Measurements from ENCODE around the gene PCDH8. TPM values are rescaled to one million over a fixed set of nuclear protein-coding genes. Genes with fewer than 3 reads are reported as not detected.

The PCDH8 gene
- total RNA-seq, 1 experiment from 2014 or later: 0.92 TPM

DNA sequence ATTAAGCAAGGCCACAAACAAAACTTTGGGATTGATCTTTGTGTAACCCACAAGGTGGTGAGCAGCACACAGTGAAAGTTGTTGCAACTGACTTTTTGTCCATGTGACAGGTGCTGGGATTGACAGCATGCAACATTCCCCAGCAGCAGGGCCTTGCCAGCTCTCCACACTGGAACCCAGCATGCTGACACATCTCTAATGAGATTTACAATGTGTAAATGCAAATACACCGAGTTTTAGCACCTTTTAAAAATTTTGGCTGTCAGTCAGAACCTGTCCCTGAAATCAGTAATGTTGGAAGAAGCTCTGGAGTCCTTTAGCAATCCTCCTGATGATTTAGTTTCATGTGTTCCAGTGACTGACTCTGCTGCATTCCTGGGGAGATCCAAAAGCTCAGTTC lies 16.5 kb upstream of the PCDH8 start (continued):
- TF ChIP-seq ATF2 (CRISPR knock-in tag; IDR thresholded peaks at IDR 0.05; ENCODE audit: borderline replicate concordance, low read depth) (no peak), IRF1 (CRISPR knock-in tag; IDR thresholded peaks at IDR 0.05) (no peak)

GRCh38 chr13:52862358-52863206 lies 14.1 kb upstream of the PCDH8 start:
- H3K27me3 Mint-ChIP-seq (ENCODE audit: low read depth): peaks cover 48% of the 10 kb centered on the region
- DNase-seq (ENCODE audit: low spot score) (peak; percentile 74), ATAC-seq (peak; percentile 85)
- ChIA-PET CTCF (interaction anchor here (0.8 to 5.5 kb wide), 7 partner anchors 9 to 289 kb away, joined by 3 to 70 read pairs (median 7); no protein-coding TSS in a partner anchor), POLR2A (no interaction called here)
- no peaks in the 10 kb centered on the region for H3K36me3 Mint-ChIP-seq
- no peak overlapping the region for H3K27ac Mint-ChIP-seq
- H3K4me3 Mint-ChIP-seq: no peak overlapping the region
- peaks cover 18% of the 10 kb centered on the region for H3K4me1 Mint-ChIP-seq
- no peaks in the 10 kb centered on the region for H3K9me3 Mint-ChIP-seq
- TF ChIP-seq ZNF317 (CRISPR knock-in tag; IDR thresholded peaks at IDR 0.05; ENCODE audit: borderline replicate concordance, low read depth): no peak
- TF ChIP-seq, protein P1, sequence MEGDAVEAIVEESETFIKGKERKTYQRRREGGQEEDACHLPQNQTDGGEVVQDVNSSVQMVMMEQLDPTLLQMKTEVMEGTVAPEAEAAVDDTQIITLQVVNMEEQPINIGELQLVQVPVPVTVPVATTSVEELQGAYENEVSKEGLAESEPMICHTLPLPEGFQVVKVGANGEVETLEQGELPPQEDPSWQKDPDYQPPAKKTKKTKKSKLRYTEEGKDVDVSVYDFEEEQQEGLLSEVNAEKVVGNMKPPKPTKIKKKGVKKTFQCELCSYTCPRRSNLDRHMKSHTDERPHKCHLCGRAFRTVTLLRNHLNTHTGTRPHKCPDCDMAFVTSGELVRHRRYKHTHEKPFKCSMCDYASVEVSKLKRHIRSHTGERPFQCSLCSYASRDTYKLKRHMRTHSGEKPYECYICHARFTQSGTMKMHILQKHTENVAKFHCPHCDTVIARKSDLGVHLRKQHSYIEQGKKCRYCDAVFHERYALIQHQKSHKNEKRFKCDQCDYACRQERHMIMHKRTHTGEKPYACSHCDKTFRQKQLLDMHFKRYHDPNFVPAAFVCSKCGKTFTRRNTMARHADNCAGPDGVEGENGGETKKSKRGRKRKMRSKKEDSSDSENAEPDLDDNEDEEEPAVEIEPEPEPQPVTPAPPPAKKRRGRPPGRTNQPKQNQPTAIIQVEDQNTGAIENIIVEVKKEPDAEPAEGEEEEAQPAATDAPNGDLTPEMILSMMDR (IDR thresholded peaks at IDR 0.05): peak; percentile 80

DNA sequence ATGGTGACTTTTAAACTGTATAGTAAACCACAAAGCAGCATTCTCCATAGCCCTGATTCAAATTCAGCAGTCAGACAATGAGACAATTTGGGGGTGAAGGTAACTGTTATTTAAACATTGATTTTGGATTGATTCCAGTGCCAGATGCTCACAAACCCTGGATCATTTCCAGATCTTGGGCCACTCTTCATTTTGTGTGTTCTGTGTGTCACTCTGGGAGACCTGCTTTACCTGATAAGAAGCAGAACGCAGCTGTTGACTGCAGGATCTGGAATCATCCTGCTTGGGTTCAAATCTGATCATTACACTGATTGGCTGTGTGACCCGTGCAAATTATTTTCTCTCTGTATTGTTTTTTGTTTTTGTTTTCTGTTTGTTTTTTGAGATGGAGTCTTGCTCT lies 4.0 kb upstream of the PCDH8 start:
- no peak for ATAC-seq
- peaks cover 56% of the 10 kb centered on the region for H3K27me3 Mint-ChIP-seq (ENCODE audit: low read depth)

GRCh38 chr13:52851137-52851962 lies 2.9 kb upstream of the PCDH8 start:
- Mint-ChIP-seq H3K27ac (peak overlapping the region; percentile 98), H3K27me3 (ENCODE audit: low read depth) (peaks cover 57% of the 10 kb centered on the region), H3K4me1 (peaks cover 46% of the 10 kb centered on the region), H3K4me3 (peak overlapping the region; percentile 88), H3K9me3 (no peaks in the 10 kb centered on the region), H3K36me3 (no peaks in the 10 kb centered on the region)
- ATAC-seq (peak; percentile 19), DNase-seq (ENCODE audit: low spot score) (peak; percentile 75)
- CTCF ChIA-PET: interaction anchor here (1.0 to 11.1 kb wide), 12 partner anchors 10 to 401 kb away, joined by 3 to 430 read pairs (median 8); partner anchors contain the start of gene SUGT1
- POLR2A ChIA-PET: interaction anchor here (0.9 to 1.7 kb wide), 2 partner anchors 16 to 199 kb away, joined by 3 to 8 read pairs; partner anchors contain the start of gene SUGT1
- TF ChIP-seq, protein P2, sequence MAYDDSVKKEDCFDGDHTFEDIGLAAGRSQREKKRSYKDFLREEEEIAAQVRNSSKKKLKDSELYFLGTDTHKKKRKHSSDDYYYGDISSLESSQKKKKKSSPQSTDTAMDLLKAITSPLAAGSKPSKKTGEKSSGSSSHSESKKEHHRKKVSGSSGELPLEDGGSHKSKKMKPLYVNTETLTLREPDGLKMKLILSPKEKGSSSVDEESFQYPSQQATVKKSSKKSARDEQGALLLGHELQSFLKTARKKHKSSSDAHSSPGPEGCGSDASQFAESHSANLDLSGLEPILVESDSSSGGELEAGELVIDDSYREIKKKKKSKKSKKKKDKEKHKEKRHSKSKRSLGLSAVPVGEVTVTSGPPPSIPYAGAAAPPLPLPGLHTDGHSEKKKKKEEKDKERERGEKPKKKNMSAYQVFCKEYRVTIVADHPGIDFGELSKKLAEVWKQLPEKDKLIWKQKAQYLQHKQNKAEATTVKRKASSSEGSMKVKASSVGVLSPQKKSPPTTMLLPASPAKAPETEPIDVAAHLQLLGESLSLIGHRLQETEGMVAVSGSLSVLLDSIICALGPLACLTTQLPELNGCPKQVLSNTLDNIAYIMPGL (CRISPR knock-in tag; IDR thresholded peaks at IDR 0.05): peak; percentile 15; the same call in 1 of the 2 replicates
- TF ChIP-seq E2F5 (CRISPR knock-in tag; IDR thresholded peaks at IDR 0.05) (0 out of 2 replicates have a peak, but pooled peaks have one; percentile 42), TCF7 (CRISPR knock-in tag; IDR thresholded peaks at IDR 0.05; ENCODE audit: low read depth) (no peak), NR2C2 (CRISPR knock-in tag; IDR thresholded peaks at IDR 0.05) (no peak)
- TF ChIP-seq, protein P3, sequence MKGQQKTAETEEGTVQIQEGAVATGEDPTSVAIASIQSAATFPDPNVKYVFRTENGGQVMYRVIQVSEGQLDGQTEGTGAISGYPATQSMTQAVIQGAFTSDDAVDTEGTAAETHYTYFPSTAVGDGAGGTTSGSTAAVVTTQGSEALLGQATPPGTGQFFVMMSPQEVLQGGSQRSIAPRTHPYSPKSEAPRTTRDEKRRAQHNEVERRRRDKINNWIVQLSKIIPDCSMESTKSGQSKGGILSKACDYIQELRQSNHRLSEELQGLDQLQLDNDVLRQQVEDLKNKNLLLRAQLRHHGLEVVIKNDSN (CRISPR knock-in tag; IDR thresholded peaks at IDR 0.05): peak; percentile 93
- TF ChIP-seq, protein P4, sequence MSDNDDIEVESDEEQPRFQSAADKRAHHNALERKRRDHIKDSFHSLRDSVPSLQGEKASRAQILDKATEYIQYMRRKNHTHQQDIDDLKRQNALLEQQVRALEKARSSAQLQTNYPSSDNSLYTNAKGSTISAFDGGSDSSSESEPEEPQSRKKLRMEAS (CRISPR knock-in tag; IDR thresholded peaks at IDR 0.05): peak; percentile 57

More for the DNA sequence above, 4.0 kb upstream of the PCDH8 start:
- peaks cover 48% of the 10 kb centered on the region for H3K4me1 Mint-ChIP-seq
- peak overlapping the region; percentile 89 for H3K27ac Mint-ChIP-seq
- H3K4me3 Mint-ChIP-seq: peak overlapping the region; percentile 88
- ChIA-PET POLR2A (no interaction called here), CTCF (interaction anchor here (0.5 to 11.1 kb wide), 6 partner anchors 9 to 349 kb away, joined by 3 to 430 read pairs (median 10); partner anchors contain the start of gene SUGT1)
- H3K36me3 Mint-ChIP-seq: no peaks in the 10 kb centered on the region
- H3K9me3 Mint-ChIP-seq: no peaks in the 10 kb centered on the region
- TF ChIP-seq E2F5 (CRISPR knock-in tag; IDR thresholded peaks at IDR 0.05): no peak
- DNase-seq (ENCODE audit: low spot score): no peak
